ENCODE results near the gene WFDC12. TPM values are rescaled to one million over a fixed set of nuclear protein-coding genes. Genes with fewer than 3 reads are reported as not detected.

WFDC12 gene
- total RNA-seq, 1 experiment from 2014 or later: not detected

DNA sequence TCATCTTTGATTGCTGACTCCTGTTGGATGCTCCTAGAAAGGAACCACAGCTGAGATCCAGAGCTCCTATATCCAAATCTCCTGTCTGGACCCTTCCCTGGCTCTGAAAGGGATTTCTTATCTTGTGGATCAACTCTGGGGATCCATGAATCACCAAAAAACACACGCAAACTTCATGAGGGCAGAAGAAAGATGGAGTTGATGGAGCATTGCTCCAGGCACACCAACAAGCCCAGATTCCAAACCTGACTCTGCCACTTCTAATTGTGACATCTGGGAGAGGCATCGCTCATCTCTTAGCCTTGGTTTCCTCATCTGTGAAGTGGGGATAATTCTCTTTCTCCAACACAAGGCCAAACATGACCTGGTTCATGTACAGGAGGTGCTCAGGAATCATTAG lies 30.1 kb downstream of the WFDC12 start:
- DNase-seq (ENCODE audit: extremely low read depth, low read depth): no peak

DNA sequence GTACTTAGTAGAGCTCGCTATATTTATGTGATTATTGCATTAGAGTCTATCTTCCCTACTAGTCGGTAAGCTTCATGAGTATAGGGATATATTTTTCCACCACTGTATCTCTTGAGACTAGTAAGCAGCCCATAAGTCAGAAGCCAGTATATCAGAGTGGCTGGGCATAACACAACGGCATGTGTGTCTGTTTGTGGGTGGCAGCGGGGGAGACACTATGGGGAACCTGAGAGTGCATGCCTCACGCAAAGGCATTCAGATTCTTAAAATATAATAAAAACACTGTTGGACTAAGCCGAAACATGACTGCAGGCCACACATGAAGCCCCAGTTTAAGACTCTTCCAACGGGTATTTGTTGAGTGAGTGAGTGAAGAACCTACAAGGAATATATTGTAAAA lies 31.4 kb downstream of the WFDC12 start:
- no peak for DNase-seq (ENCODE audit: extremely low read depth, low read depth)

DNA sequence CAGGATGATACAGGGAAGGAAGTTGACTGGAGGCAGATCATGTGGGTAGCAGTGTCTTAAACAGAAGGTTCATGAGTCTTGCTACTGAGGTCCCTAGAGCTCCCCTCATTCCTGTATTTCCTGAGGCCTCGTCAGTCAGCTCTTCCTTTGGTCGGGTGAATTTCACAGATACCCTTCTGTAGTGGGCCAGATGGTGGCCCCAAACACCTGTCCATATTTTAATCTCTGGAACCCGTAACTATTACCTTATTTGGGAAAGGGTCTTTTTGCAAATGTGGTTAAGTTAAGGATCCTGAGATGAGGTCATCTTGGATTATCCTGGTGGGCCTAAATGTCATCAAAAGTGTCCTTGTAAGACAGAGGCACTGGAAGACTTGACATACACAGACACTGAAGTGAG lies 32.9 kb downstream of the WFDC12 start:
- DNase-seq (ENCODE audit: extremely low read depth, low read depth): no peak

DNA sequence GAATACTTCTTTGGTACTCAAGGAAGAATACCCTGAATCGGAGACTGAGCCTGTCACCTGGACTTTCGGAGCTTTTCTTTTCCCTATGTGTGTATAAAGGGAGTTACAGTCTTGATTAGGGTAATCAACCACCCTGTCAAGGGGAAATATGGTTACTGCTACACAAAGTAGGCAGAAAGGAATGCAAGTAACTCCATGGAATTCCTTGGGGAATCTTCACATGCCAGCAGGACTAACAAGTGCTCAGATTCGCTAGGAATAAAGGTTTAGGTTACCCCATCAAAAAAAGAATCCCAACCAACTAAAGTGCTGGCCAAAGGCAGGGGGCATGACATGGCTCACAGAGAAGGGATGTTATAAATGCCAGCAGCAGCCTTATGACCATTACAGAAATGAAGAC lies 33.8 kb downstream of the WFDC12 start:
- no peak for DNase-seq (ENCODE audit: extremely low read depth, low read depth)

DNA sequence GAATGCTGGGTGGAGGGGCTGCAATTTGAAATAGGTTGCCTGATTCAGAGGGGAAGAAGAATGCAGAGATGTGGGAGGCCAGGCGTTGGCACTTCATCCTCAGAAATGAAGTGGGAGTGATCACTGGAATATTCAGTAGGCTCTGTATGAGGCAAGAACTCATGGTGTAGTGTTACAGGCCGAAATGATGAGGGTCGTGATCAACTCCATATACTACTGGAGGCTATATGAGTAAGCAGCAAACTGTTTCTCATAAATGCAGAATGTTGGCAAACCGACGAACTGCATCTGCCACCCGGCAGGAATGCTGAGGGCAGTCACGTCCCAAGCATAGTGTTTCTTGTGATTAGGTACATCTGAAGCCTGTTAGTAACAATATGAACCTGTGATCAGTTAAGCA lies 36.0 kb downstream of the WFDC12 start:
- no peak for DNase-seq (ENCODE audit: extremely low read depth, low read depth)

DNA sequence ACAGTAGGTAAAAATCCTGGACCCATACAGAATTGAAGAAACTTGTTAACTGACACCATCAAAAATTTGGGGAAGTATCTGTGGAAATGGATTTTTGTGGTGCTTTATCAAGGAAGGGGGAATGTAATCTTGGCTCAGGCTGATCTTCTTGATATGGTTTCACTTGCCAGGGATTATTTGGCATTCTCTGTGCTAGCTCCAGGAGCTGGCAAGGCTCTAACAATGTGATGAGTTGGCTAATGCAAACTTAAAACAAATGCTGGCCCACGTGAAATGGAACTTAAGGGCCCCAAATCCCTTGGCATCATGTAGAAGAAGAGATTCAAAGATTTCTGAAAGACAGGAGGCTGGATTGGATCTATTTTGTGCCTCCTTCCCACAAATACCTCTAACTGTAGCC lies 36.5 kb downstream of the WFDC12 start:
- no peak for DNase-seq (ENCODE audit: extremely low read depth, low read depth)

DNA sequence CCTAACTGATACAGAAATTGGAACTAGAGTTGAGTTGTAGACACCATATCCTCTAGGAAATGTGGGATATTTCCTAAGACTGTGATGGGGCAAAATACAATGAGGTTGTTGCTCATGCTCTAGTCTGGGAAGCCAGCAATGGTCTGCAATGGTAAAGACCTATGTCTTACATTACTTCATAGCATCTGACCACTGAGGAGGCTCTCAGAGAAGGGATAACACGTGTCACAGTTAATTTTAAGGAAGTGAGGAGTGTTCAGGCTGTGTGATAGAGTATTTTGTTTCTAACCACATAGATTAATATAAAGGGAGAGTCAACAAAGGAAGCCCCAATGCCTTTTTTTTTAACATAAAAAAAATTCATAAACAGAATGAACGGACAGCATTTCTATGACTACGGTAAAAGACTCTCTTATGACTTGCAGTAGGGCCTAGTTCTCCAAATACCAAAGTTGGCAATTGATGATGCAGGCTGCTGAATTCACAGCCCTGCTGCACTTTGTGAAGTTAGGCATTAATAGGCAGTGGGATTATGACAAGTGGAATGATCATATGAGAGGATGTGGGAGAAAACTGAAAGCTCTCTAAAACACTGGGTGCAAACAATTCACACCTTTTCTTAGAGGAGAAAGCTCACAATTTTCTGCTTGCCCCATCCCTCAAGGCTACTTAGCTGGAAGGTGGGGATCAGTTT lies 37.0 kb downstream of the WFDC12 start:
- DNase-seq (ENCODE audit: extremely low read depth, low read depth): no peak

DNA sequence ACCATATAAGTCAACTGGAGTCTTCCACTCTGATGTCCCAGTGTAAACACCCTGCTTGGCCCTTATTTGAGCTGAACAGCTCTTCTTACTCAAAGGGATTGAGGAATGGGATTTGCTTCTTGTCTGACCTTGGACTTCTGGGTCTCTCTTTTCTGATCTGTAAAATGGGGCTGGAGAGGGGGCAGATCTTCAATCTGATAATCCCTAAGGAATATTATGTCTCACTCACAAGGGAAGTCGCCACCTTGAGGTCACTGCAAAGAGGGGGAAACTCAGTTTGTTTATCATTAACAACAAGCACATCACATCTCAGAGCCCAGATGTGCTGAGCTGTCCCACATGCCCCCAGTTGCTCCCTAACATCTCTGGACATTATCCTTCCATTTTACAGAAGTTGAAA lies 38.4 kb downstream of the WFDC12 start:
- no peak for DNase-seq (ENCODE audit: extremely low read depth, low read depth)

DNA sequence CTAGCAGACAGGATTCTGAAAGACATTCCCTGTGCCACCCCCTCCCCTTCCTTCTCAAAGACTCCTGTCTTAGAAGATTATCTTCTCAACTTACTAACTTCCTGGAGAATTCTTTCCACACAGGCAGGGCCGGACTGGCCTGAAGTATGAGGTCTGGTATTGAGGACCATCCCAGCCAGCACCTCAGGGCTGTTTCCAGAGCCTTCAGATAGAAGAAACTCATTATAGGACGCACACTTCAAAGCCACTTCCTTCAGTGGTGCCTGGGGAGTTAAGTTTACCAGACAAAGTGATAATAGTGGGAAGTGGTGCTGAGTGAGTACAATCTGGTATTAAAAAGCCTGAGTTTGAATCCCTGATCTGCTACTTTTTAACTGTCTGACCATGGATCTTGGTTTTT lies 39.0 kb downstream of the WFDC12 start:
- DNase-seq (ENCODE audit: extremely low read depth, low read depth): no peak

DNA sequence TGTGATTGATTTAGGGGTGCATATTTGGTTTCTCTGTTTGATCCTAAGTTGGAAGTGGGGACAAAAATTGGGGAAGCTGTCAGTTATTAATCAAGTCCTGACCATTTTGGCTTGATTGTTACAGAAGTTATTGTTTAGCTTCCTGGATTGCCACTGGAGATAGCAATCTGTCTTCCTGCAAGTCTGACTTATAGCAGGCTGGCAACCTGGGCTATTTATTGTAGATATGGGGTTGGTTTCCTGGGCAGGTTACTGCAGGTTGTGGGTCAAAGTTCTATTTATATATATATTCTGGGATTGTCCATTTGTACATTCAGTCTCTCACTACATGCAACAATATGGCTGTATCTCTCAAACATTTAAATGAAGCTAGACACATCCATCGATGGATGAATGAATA lies 41.1 kb downstream of the WFDC12 start:
- no peak for DNase-seq (ENCODE audit: extremely low read depth, low read depth)

DNA sequence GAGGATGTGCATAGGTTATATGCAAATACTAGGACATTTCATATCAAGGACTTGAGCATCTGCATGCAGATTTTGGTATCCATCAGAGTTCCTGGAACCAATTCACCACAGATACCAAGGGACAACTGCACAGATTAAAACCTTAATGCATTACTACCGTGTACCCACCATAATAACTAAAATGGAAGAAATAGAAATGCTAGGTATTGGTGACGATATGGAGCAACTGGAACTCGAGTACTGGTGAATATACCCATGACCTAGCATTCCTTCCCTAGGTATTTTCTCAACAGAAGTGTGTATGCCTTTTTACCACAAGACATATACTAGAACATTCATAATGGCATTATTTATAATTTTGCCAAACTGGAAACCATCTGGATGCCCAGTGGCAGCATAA lies 41.8 kb downstream of the WFDC12 start:
- no peak for DNase-seq (ENCODE audit: extremely low read depth, low read depth)

DNA sequence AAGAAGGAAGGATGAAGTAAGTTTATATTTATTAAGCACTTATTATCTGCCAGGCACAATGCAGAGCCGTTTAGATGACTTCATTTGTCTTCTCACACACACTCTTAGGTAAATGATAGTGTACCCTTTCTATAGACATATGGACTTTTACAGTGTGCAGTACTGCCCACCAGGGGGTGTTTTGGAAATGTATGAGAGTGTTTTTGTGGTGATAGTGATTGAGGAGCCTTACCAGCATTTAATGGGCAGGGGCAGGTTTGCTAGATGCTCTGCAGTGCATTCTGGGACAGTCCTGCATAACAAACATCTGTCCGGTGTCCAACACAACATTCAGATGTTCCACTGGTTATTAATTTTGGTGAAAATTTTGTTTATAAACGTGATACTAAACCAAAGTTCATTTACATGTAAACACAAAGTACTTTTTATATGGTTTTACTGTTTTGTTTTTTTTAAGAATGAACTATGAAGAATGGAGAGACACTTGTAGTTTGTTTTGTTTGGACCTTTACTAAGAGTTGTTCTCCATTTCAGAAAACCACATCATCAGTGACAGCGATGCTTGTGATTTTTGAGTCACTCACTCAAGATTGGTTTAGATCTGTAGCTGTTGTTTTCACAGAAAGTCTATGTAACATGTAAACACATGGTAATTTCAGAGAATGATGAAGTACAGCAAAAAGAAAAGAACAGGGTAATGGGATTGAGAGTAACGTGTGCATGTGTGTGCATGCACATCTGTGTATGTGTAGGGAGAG lies 43.2 kb downstream of the WFDC12 start:
- DNase-seq (ENCODE audit: extremely low read depth, low read depth): no peak

DNA sequence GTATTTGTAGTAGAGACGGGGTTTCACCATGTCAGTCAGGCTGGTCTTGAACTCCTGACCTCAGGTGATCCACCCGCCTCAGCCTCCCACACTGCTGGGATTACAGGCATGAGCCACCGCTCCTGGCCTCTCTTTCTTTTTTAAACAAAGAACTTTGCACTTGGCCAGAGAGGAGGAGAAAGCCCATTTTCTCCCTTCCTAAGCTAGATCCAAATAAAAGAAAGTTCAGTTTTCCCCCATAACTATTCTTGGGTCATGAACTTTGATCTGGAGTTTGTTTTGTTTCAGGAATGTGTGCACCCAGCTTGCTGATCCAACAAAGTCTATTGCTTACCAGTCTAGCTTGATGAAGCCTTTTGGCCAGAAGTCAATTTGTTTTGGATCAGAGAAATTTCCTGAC lies 46.7 kb downstream of the WFDC12 start:
- no peak for DNase-seq (ENCODE audit: extremely low read depth, low read depth)

Other genes with a start within 250 kb of the WFDC12 start
- 86.9 and 113 TPM in 2 replicates for gene YWHAB, start 238.8 kb downstream of the WFDC12 start, total RNA-seq (2014; rRNA removed; shearing (Covaris generic))
- gene PABPC1L, start 214.4 kb downstream of the WFDC12 start, total RNA-seq (2014; rRNA removed; shearing (Covaris generic)): 56.2 and 67.6 TPM in 2 replicates
- 52.9 and 58.0 TPM in 2 replicates for gene TOMM34, start 164.1 kb downstream of the WFDC12 start, total RNA-seq (2014; rRNA removed; shearing (Covaris generic))
- gene STK4, start 158.0 kb downstream of the WFDC12 start, total RNA-seq (2014; rRNA removed; shearing (Covaris generic)): 32.2 and 42.4 TPM in 2 replicates
- not detected in 2 replicates for gene KCNS1, start 23.3 kb downstream of the WFDC12 start, total RNA-seq (2014; rRNA removed; shearing (Covaris generic))
- not detected in 2 replicates for gene WFDC5, start 9.3 kb downstream of the WFDC12 start, total RNA-seq (2014; rRNA removed; shearing (Covaris generic))
- gene PI3, start 50.4 kb upstream of the WFDC12 start, total RNA-seq (2014; rRNA removed; shearing (Covaris generic)): not detected in 2 replicates
- gene SEMG1, start 82.6 kb upstream of the WFDC12 start, total RNA-seq (2014; rRNA removed; shearing (Covaris generic)): not detected in 2 replicates
- not detected in 2 replicates for gene SEMG2, start 96.9 kb upstream of the WFDC12 start, total RNA-seq (2014; rRNA removed; shearing (Covaris generic))
- gene SLPI, start 130.1 kb upstream of the WFDC12 start, total RNA-seq (2014; rRNA removed; shearing (Covaris generic)): 38.4 and 43.0 TPM in 2 replicates
- not detected in 2 replicates for gene RBPJL, start 182.4 kb upstream of the WFDC12 start, total RNA-seq (2014; rRNA removed; shearing (Covaris generic))
- gene MATN4, start 183.8 kb upstream of the WFDC12 start, total RNA-seq (2014; rRNA removed; shearing (Covaris generic)): not detected in 2 replicates
- gene SDC4, start 224.0 kb upstream of the WFDC12 start, total RNA-seq (2014; rRNA removed; shearing (Covaris generic)): 12.7 and 14.7 TPM in 2 replicates
- gene SYS1, start 238.7 kb upstream of the WFDC12 start, total RNA-seq (2014; rRNA removed; shearing (Covaris generic)): 36.4 and 38.0 TPM in 2 replicates